Activated naive CD8-positive, alpha-beta T cell treated with anti-CD3 and anti-CD28 coated beads, Interleukin-2, amount 10 ng/mL, durations not matched to agents 7 days and 5 days (primary cell): ENCODE measurements around the gene EXOC6. TPM values are rescaled to one million over a fixed set of nuclear protein-coding genes. Genes with fewer than 3 reads are reported as not detected.
"Not testable (repeated sequence)": the region's sequence is repeated elsewhere in the genome, so short reads cannot be mapped to it uniquely, and the experiment has no call there.

Source experiments
- ATAC-seq: fragments of 150-1000 bp; cut with Tn5 transposase; one replicate; pipeline ENCODE4 v1.10.0; 2021; ENCODE audit warnings: low read depth, moderate library complexity
- POLR2A ChIA-PET: fragments of 350-600 bp; sonication (Branson Sonifier 250); formaldehyde crosslinking; loops from one replicate; lab custom pipeline; 2021; ENCODE audit warnings: antibody characterized with exemption; lab: Charles Lee
- DNase-seq: peaks from one replicate; pipeline ENCODE4 v3.0.0; 2021
- H3K27ac Mint-ChIP-seq: one replicate; pipeline ENCODE4 v1.8.0; 2022; ENCODE audit warnings: mild to moderate bottlenecking, mixed read lengths
- H3K27me3 Mint-ChIP-seq: one replicate; pipeline ENCODE4 v1.8.0; 2022; ENCODE audit warnings: mild to moderate bottlenecking, moderate library complexity, mixed read lengths
- H3K36me3 Mint-ChIP-seq: one replicate; pipeline ENCODE4 v1.8.0; 2021; ENCODE audit warnings: mild to moderate bottlenecking, mixed read lengths
- H3K4me1 Mint-ChIP-seq: one replicate; pipeline ENCODE4 v1.8.0; 2021; ENCODE audit warnings: mixed read lengths
- H3K4me3 Mint-ChIP-seq: one replicate; pipeline ENCODE4 v1.8.0; 2022; ENCODE audit warnings: mild to moderate bottlenecking, moderate library complexity, mixed read lengths
- H3K9me3 Mint-ChIP-seq: one replicate; pipeline ENCODE4 v1.8.0; 2021; ENCODE audit warnings: mixed read lengths
- total RNA-seq, 2 experiments: library from RNA; stranded (reverse); gene quantifications; one replicate each; pipeline ENCODE4 v1.2.3, GENCODE V29; 2021

EXOC6 gene
- total RNA-seq, 2 experiments from 2014 or later: 10.4 to 10.6 TPM

GRCh38 chr10:92907280-92907679, 59.0 kb downstream of the EXOC6 start:
- Mint-ChIP-seq H3K36me3 (peaks cover 26% of the 10 kb centered on the region), H3K4me1 (peaks cover 4% of the 10 kb centered on the region), H3K4me3 (no peak overlapping the region), H3K27ac (no peak overlapping the region), H3K9me3 (no peaks in the 10 kb centered on the region), H3K27me3 (no peaks in the 10 kb centered on the region)
- ATAC-seq (no peak), DNase-seq (no peak)
- POLR2A ChIA-PET: no interaction called here

DNA sequence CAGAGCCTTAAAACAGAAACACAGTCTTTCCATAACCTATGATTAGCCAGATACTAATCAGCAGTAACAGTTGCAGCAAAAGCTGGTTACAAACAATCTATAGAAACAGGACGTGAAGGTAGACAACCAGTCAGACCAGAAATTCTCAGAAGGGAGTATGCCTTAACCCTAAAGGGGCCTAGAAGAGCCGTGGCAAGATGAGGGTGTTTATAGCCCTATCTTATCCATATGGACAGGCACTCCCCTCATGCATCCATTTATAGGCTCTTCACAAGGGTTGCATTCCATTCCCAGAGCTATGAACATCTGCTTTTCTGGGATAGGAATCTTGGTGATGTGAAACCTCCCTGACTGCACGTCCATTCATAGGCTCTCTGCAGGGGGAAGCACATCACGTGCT, 64.3 kb downstream of the EXOC6 start:
- H3K27ac Mint-ChIP-seq, H3K27me3 Mint-ChIP-seq, DNase-seq, H3K9me3 Mint-ChIP-seq, H3K36me3 Mint-ChIP-seq, POLR2A ChIA-PET, H3K4me1 Mint-ChIP-seq, ATAC-seq, H3K4me3 Mint-ChIP-seq: not testable (repeated sequence)

GRCh38 chr10:92913973-92914372, 65.7 kb downstream of the EXOC6 start:
- ATAC-seq: no peak

DNA sequence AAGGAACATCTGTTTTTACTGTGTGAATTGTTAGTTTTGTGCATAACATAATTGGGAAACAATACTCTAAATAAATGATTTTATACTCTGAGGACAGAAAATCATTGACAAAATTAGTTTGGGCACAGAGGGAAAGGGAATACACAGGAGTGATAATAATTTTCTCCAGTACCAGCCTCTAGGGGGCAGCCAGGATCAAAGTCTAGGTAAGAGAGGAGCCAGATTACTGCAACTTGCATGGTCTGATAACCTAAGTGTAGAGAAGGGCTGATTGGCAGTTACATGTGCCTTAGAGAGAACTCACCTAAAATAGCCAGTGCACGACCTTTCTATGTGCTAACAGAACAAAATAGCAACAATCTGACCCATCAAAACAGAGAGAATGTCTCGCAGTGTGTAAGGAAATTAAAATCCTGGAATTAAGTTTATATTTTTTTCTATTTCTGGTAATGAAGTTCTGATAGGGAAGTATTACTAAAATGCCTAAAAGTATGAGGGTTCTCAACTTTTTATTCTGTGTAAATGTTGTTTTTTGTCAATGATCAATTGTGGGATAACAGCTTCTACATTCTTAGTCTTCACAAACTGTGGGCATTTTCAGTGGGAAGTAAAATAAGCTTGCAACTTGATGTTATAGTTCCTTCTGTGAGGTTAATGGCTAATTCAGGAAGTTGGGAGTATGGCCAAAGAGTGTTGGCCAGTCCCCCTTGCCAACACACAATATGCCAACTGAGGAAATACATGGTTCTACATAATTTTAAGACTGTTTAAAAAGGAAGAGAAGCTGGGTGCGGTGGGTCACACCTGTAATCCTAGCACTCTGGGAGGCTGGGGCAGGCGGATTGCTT, 66.4 kb downstream of the EXOC6 start:
- Mint-ChIP-seq H3K27me3 (no peaks in the 10 kb centered on the region), H3K36me3 (peaks cover 3% of the 10 kb centered on the region), H3K27ac (no peak overlapping the region), H3K4me3 (no peak overlapping the region), H3K4me1 (peaks cover 2% of the 10 kb centered on the region), H3K9me3 (no peaks in the 10 kb centered on the region)
- POLR2A ChIA-PET: no interaction called here
- ATAC-seq (peak; percentile 68), DNase-seq (no peak)

More at GRCh38 chr10:92913973-92914372, 65.7 kb downstream of the EXOC6 start:
- POLR2A ChIA-PET: no interaction called here
- Mint-ChIP-seq H3K9me3 (no peaks in the 10 kb centered on the region), H3K36me3 (peaks cover under 1% of the 10 kb centered on the region), H3K4me1 (peaks cover 2% of the 10 kb centered on the region), H3K27ac (no peak overlapping the region), H3K4me3 (no peak overlapping the region), H3K27me3 (no peaks in the 10 kb centered on the region)
- no peak for DNase-seq

DNA sequence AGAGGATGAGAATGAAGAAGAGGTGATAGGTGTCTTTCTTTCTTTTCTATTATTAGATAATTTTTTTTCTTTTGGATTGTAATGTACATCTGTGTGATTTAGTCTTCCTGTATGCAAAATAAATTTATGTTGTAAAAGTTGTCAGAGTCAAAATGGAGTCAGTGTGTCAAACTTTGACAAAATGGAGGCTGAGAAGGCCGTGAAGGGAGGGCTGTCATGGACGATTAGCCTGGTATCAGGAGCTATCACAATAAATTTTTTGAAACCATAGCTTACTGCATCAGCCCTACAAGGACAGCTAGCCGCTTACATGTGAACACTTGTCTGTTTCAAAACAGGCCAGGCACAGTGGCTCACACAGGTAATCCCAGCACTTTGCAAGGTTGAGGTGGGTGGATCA, 67.6 kb downstream of the EXOC6 start:
- no peaks in the 10 kb centered on the region for H3K27me3 Mint-ChIP-seq
- peaks cover 4% of the 10 kb centered on the region for H3K4me1 Mint-ChIP-seq
- POLR2A ChIA-PET: no interaction called here
- peaks cover 4% of the 10 kb centered on the region for H3K9me3 Mint-ChIP-seq
- ATAC-seq (no peak), DNase-seq (no peak)
- peaks cover 10% of the 10 kb centered on the region for H3K36me3 Mint-ChIP-seq
- H3K4me3 Mint-ChIP-seq: no peak overlapping the region
- no peak overlapping the region for H3K27ac Mint-ChIP-seq

DNA sequence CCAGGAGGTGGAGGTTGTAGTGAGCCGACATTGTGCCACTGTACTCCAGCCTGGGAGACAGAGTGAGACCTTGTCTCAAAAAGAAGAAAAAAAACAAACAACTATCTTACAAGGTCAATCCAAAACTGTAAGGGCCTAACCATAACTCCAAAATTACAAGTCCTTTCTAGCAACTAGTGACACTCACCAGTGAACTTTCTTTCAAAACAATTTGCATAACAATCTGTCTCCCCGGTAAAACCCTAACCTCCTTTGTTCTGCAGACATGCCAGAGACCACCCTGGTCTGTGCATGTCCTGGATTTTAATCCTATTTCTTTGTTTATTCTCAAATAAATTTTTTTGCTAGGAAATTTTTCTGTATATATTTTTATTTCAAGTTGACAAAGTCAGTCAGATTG, 68.1 kb downstream of the EXOC6 start:
- H3K4me1 Mint-ChIP-seq: peaks cover 4% of the 10 kb centered on the region
- no peak overlapping the region for H3K4me3 Mint-ChIP-seq
- H3K36me3 Mint-ChIP-seq: peaks cover 13% of the 10 kb centered on the region
- ATAC-seq (no peak), DNase-seq (no peak)
- POLR2A ChIA-PET: no interaction called here
- no peaks in the 10 kb centered on the region for H3K27me3 Mint-ChIP-seq
- H3K9me3 Mint-ChIP-seq: peaks cover 6% of the 10 kb centered on the region
- no peak overlapping the region for H3K27ac Mint-ChIP-seq

- no peak overlapping the region for H3K27ac Mint-ChIP-seq
- H3K36me3 Mint-ChIP-seq: peaks cover 18% of the 10 kb centered on the region
- H3K4me1 Mint-ChIP-seq: peaks cover 7% of the 10 kb centered on the region
- no peak overlapping the region for H3K4me3 Mint-ChIP-seq
- ATAC-seq: no peak
- DNase-seq: no peak
- POLR2A ChIA-PET: interaction anchor here (0.6 kb wide), 1 partner anchor 30 kb away, joined by 3 read pairs; no protein-coding TSS in a partner anchor
- H3K27me3 Mint-ChIP-seq: no peaks in the 10 kb centered on the region
- H3K9me3 Mint-ChIP-seq: peaks cover 6% of the 10 kb centered on the region
Measured at GRCh38 chr10:92918603-92919002, 70.3 kb downstream of the EXOC6 start.

- DNase-seq (no peak), ATAC-seq (no peak)
- peaks cover 21% of the 10 kb centered on the region for H3K36me3 Mint-ChIP-seq
- POLR2A ChIA-PET: no interaction called here
- peaks cover 6% of the 10 kb centered on the region for H3K9me3 Mint-ChIP-seq
- no peak overlapping the region for H3K4me3 Mint-ChIP-seq
- no peaks in the 10 kb centered on the region for H3K27me3 Mint-ChIP-seq
- no peak overlapping the region for H3K27ac Mint-ChIP-seq
- H3K4me1 Mint-ChIP-seq: peaks cover 6% of the 10 kb centered on the region
Measured at GRCh38 chr10:92920866-92921265, 72.5 kb downstream of the EXOC6 start.

GRCh38 chr10:92923416-92923815, 75.1 kb downstream of the EXOC6 start:
- Mint-ChIP-seq H3K4me3 (no peak overlapping the region), H3K4me1 (peaks cover 6% of the 10 kb centered on the region), H3K27ac (no peak overlapping the region), H3K9me3 (peaks cover 6% of the 10 kb centered on the region), H3K36me3 (peaks cover 23% of the 10 kb centered on the region), H3K27me3 (no peaks in the 10 kb centered on the region)
- ATAC-seq: no peak
- DNase-seq: no peak
- POLR2A ChIA-PET: no interaction called here

DNA sequence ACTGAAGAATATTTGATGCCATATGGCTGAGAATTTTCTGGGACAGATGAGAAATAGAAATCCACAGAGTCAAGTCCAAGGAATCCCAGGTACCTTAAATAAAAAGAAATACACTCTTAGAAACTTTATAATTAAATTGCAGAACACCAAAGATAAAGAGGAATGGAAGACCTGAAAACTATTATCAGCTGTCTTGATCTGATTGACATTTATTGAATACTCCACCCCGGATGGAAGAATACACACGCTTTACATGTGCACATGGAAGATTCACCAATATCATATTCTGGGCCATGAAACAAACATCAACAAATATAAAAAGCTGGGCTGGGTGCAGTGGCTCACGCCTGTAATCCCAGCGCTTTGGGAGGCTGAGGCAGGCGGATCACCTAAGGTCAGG, 81.6 kb downstream of the EXOC6 start:
- POLR2A ChIA-PET: no interaction called here
- Mint-ChIP-seq H3K27ac (no peak overlapping the region), H3K9me3 (no peaks in the 10 kb centered on the region), H3K36me3 (peaks cover 12% of the 10 kb centered on the region), H3K4me3 (no peak overlapping the region), H3K27me3 (no peaks in the 10 kb centered on the region), H3K4me1 (no peaks in the 10 kb centered on the region)
- ATAC-seq: no peak
- no peak for DNase-seq

DNA sequence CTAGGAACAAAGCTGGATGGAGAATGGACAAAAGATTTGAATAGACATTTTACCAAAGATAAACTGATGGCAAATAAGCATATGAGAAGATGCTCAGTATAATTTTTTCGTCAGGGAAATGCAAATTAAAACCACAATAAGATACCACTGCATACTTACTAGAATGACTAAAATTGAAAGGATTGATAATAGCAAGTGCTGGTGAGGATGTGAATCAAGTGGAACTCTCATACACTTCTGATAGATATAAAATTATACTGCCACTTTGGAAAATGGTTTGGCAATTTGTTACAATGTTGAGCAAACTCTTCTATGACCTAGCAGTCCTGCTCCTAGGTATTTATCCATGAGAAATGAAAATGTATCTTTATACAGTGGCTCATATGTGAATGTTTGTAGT, 83.3 kb downstream of the EXOC6 start:
- ATAC-seq (no peak), DNase-seq (no peak)
- no peaks in the 10 kb centered on the region for H3K9me3 Mint-ChIP-seq
- peaks cover 11% of the 10 kb centered on the region for H3K36me3 Mint-ChIP-seq
- H3K4me1 Mint-ChIP-seq: no peaks in the 10 kb centered on the region
- no peak overlapping the region for H3K4me3 Mint-ChIP-seq
- POLR2A ChIA-PET: no interaction called here
- H3K27ac Mint-ChIP-seq: no peak overlapping the region
- no peaks in the 10 kb centered on the region for H3K27me3 Mint-ChIP-seq

- Mint-ChIP-seq H3K27ac (no peak overlapping the region), H3K36me3 (peaks cover 2% of the 10 kb centered on the region), H3K27me3 (no peaks in the 10 kb centered on the region), H3K4me3 (no peak overlapping the region), H3K4me1 (no peaks in the 10 kb centered on the region), H3K9me3 (no peaks in the 10 kb centered on the region)
- ATAC-seq (no peak), DNase-seq (no peak)
- POLR2A ChIA-PET: no interaction called here
Measured at GRCh38 chr10:92937876-92938275, 89.6 kb downstream of the EXOC6 start.

- Mint-ChIP-seq H3K9me3 (no peaks in the 10 kb centered on the region), H3K27me3 (no peaks in the 10 kb centered on the region), H3K4me1 (no peaks in the 10 kb centered on the region), H3K27ac (no peak overlapping the region), H3K36me3 (peaks cover 4% of the 10 kb centered on the region), H3K4me3 (no peak overlapping the region)
- no peak for ATAC-seq
- POLR2A ChIA-PET: no interaction called here
- DNase-seq: no peak
Measured at GRCh38 chr10:92938841-92939240, 90.5 kb downstream of the EXOC6 start.

DNA sequence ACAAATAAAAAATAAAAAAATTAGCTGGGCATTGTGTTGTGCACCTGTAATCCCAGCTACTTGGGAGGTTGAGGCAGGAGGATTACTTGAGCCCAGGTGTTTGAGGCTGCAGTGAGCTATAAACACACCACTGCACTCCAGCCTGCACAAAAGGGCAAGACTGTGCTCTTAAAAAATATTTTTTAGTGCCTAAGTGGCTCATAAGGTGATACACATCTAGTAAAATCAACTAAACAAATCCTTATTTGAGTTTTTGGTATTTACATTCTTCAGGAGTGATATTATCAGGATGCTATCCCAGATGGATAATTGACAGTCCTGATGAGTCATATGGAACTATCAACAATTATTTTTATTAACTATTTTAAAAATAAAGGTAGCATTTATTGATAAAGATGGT, 93.9 kb downstream of the EXOC6 start:
- no peak overlapping the region for H3K4me3 Mint-ChIP-seq
- no peak overlapping the region for H3K27ac Mint-ChIP-seq
- no peaks in the 10 kb centered on the region for H3K9me3 Mint-ChIP-seq
- peaks cover 19% of the 10 kb centered on the region for H3K36me3 Mint-ChIP-seq
- POLR2A ChIA-PET: no interaction called here
- no peaks in the 10 kb centered on the region for H3K4me1 Mint-ChIP-seq
- ATAC-seq: no peak
- H3K27me3 Mint-ChIP-seq: no peaks in the 10 kb centered on the region
- no peak for DNase-seq
